Measurements from ENCODE around the gene ZNF608. TPM values are rescaled to one million over a fixed set of nuclear protein-coding genes. Genes with fewer than 3 reads are reported as not detected.

The ZNF608 gene
- total RNA-seq, 4 donors from 2014 or later = 26.6 to 33.4 (median 29.5) TPM

DNA sequence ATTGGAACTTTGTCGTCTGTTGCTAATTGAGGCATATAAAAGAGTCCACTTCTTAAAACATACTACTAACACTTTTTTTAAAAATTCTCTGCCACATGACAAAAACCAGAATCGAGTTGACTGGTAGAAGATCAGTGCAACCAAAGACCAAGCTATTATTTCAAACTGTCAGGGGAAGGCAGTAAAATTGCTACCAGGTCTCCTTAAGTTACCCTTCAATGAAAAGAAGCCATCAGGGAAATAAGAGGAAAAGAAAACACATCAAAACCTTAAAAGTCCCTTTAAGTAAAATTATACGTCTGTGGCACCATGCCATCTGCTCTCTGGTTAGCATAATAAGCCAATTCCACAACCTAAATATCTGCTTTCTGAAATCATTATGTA lies 9.6 kb downstream of the ZNF608 start:
- peaks cover 35 to 100% (median 97%) of the 10 kb centered on the region in 4 donors for H3K4me1 ChIP-seq
- intact Hi-C loops (cut with DNase I) = no loop called here

DNA sequence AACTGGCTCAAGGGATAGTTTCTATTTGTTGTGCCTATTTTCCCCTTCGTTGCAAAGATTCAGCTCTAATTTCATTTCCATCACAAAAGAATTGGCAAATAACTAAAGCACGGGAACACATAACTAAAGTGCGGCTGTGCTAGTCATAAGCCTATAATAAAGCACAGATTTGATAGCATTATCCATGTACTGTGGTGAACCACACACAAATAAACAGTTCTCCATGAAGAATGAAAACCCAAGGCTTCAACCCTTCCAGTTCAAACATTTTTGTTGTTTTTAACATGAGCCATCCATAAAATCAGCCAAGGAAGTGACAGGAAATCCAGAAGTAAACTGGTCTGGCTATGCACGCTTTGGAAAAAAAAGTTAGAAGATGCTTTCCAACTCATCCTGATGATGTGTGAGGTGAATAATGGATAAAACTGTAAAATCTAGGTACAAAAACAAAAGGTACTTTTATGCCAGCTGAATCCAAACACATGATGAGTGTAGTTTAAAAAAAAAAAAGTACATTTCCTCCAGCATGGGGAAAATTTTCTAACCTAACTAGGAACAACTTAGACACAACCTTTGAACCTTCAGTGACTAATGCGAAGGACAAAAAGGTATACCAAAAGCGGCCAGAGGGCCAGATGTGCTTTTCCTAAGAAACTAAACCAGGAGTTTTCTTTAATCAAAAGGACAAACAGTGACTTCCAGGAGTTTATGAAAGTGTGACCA lies 10.2 kb downstream of the ZNF608 start:
- peaks cover 30 to 100% (median 98%) of the 10 kb centered on the region in 4 donors for H3K4me1 ChIP-seq
- H3K4me3 ChIP-seq = peak overlapping the region; percentile 43 to 57 (median 50)

More for the DNA sequence above, 9.6 kb downstream of the ZNF608 start:
- H3K9me3 ChIP-seq = no peaks in the 10 kb centered on the region
- TF ChIP-seq, protein P1, sequence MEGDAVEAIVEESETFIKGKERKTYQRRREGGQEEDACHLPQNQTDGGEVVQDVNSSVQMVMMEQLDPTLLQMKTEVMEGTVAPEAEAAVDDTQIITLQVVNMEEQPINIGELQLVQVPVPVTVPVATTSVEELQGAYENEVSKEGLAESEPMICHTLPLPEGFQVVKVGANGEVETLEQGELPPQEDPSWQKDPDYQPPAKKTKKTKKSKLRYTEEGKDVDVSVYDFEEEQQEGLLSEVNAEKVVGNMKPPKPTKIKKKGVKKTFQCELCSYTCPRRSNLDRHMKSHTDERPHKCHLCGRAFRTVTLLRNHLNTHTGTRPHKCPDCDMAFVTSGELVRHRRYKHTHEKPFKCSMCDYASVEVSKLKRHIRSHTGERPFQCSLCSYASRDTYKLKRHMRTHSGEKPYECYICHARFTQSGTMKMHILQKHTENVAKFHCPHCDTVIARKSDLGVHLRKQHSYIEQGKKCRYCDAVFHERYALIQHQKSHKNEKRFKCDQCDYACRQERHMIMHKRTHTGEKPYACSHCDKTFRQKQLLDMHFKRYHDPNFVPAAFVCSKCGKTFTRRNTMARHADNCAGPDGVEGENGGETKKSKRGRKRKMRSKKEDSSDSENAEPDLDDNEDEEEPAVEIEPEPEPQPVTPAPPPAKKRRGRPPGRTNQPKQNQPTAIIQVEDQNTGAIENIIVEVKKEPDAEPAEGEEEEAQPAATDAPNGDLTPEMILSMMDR (IDR thresholded peaks at IDR 0.05) = no peak
- TF ChIP-seq POLR2A (IDR thresholded peaks at IDR 0.05; ENCODE audit: low read depth) = no peak
- DNase-seq (ENCODE audit: extremely low spot score) = no peak
- no peak overlapping the region for H3K4me3 ChIP-seq
- WGBS = 44% methylated on average over 3 of the region's 3 CpGs
- no peaks in the 10 kb centered on the region for H3K36me3 ChIP-seq
- peak overlapping the region; percentile 63 to 94 (median 78) for H3K27ac ChIP-seq (replicated peaks in 1 of 4)
- no peaks in the 10 kb centered on the region for H3K27me3 ChIP-seq

DNA sequence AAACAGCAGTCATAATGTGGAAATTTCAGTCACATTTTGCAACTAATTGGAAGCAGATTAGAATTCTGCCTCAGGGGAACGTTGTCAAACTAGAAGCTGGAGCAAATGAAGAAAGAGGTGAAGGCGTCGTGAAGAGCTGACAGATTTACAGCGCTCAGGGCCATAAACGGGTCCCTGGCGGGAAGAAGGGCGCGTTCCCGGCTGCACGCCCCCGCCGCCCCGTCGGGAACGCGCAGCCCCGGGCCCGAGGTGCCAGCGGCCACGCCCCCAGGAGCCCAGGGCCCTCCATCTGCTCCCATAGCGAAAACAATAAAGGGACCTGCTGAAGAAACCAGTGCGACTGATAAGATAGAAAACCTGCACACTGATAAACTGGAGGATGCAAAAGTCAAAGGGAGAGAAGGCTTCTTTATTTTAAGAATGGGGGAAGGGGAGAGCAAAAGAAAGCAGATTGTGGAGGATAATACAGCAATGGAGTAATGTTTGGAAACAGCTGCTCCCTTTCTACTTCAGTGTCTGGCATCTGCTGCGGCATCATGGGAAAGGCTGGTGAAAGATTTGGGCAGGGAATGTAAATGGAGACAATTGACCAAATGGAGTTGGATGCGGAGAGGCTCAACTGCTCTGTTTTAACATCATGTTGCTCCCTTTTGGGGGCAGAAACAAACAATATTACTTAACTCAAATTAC lies 11.1 kb downstream of the ZNF608 start:
- Histone ChIP-seq H3K36me3 (no peaks in the 10 kb centered on the region), H3K4me1 (peaks cover 33 to 100% (median 98%) of the 10 kb centered on the region in 4 donors), H3K4me3 (peak overlapping the region; percentile 43 to 57 (median 50)), H3K27me3 (no peaks in the 10 kb centered on the region), H3K9me3 (no peaks in the 10 kb centered on the region), H3K27ac (replicated peaks in 1 of 4) (peak overlapping the region; percentile 63 to 94 (median 78))
- DNase-seq (ENCODE audit: extremely low spot score) = no peak
- TF ChIP-seq POLR2AphosphoS5 (IDR thresholded peaks at IDR 0.05) = no peak
- TF ChIP-seq POLR2A (IDR thresholded peaks at IDR 0.05; ENCODE audit: low read depth) = no peak
- no peak for TF ChIP-seq EP300 (IDR thresholded peaks at IDR 0.05)
- TF ChIP-seq, protein P1 (IDR thresholded peaks at IDR 0.05) = no peak
- intact Hi-C loops (cut with DNase I) = no loop called here
- WGBS = 18% methylated on average over 24 of the region's 24 CpGs

More for the DNA sequence above, 10.2 kb downstream of the ZNF608 start:
- Histone ChIP-seq H3K27me3 (no peaks in the 10 kb centered on the region), H3K27ac (replicated peaks in 1 of 4) (peak overlapping the region; percentile 63 to 94 (median 78)), H3K36me3 (no peaks in the 10 kb centered on the region), H3K9me3 (no peaks in the 10 kb centered on the region)
- 41% methylated on average over 6 of the region's 6 CpGs for WGBS
- intact Hi-C loops (cut with DNase I) = no loop called here
- no peak for DNase-seq (ENCODE audit: extremely low spot score)
- TF ChIP-seq POLR2A (IDR thresholded peaks at IDR 0.05; ENCODE audit: low read depth) = no peak
- TF ChIP-seq, protein P1 (IDR thresholded peaks at IDR 0.05) = no peak
- TF ChIP-seq POLR2AphosphoS5 (IDR thresholded peaks at IDR 0.05) = no peak
- TF ChIP-seq EP300 (IDR thresholded peaks at IDR 0.05) = no peak

DNA sequence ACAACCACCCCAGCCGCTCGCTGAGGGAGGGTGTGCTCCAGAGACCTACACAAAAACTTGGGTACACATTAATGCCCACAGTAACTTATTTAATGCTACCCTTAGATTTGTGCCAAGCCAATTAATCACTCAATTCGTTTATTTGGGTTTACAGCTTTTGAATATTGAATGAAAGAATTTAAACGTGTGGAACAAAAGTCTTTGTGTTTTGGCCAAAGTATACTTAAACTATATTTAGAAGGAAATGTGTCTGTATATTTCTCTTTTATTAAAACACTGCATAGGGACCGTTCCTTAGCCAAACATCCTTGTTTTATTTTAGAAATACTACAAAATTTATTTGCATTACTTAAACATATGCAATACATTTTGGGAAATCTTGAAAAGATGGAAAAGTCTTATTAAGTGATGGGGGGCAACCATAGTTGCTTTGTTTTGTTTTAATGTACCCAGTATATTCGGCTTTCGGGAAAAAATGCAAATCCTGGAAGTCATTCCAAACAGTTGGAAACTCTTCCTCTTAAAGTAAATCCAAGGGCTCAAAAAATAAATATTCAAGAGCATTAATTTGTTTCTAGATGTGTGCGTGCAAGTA lies 11.8 kb downstream of the ZNF608 start:
- H3K9me3 ChIP-seq = no peaks in the 10 kb centered on the region
- peak overlapping the region; percentile 63 to 94 (median 78) for H3K27ac ChIP-seq (replicated peaks in 1 of 4)
- no peak for TF ChIP-seq POLR2AphosphoS5 (IDR thresholded peaks at IDR 0.05)
- TF ChIP-seq, protein P1 (IDR thresholded peaks at IDR 0.05) = no peak
- TF ChIP-seq EP300 (IDR thresholded peaks at IDR 0.05) = no peak
- no peak for TF ChIP-seq POLR2A (IDR thresholded peaks at IDR 0.05; ENCODE audit: low read depth)
- H3K4me1 ChIP-seq = peaks cover 36 to 100% (median 98%) of the 10 kb centered on the region in 4 donors
- H3K4me3 ChIP-seq = peak overlapping the region; percentile 43 to 57 (median 50)
- H3K27me3 ChIP-seq = no peaks in the 10 kb centered on the region
- H3K36me3 ChIP-seq = no peaks in the 10 kb centered on the region
- no peak for DNase-seq (ENCODE audit: extremely low spot score)
- WGBS = 42% methylated on average over 8 of the region's 8 CpGs
- intact Hi-C loops (cut with DNase I) = no loop called here
